ENCODE data around the gene APOA5.

DNA sequence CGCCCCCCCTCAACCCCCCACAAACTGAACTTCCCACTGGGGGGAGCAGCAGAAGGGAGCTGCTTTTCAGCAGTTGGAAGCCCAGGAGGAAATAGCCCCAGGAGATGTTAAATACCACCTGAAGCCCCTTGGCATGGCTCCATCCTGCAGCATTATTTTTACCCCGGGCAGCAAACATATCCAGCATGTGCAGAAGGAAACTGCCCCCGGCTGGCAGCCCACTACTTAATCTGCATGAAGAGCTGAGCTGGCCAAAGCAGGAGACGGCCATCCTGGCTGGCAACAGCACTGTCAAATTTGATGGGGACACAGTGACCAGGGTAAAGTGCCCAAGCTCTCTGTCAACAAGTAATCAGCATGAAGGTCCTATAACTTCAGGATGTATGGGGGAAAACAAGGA, 50.9 kb downstream of the APOA5 start:
- TF ChIP-seq TAF1 (IDR thresholded peaks at IDR 0.05; ENCODE audit: low read depth, low read length), result no peak
- TF ChIP-seq, protein P1, sequence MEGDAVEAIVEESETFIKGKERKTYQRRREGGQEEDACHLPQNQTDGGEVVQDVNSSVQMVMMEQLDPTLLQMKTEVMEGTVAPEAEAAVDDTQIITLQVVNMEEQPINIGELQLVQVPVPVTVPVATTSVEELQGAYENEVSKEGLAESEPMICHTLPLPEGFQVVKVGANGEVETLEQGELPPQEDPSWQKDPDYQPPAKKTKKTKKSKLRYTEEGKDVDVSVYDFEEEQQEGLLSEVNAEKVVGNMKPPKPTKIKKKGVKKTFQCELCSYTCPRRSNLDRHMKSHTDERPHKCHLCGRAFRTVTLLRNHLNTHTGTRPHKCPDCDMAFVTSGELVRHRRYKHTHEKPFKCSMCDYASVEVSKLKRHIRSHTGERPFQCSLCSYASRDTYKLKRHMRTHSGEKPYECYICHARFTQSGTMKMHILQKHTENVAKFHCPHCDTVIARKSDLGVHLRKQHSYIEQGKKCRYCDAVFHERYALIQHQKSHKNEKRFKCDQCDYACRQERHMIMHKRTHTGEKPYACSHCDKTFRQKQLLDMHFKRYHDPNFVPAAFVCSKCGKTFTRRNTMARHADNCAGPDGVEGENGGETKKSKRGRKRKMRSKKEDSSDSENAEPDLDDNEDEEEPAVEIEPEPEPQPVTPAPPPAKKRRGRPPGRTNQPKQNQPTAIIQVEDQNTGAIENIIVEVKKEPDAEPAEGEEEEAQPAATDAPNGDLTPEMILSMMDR (IDR thresholded peaks at IDR 0.05; ENCODE audit: control extremely low read depth in 1 of 3, insufficient read depth in 1 of 3, low read depth in 1 of 3, low read length in 3 of 3), result no peak
- TF ChIP-seq KDM1A (IDR thresholded peaks at IDR 0.05; ENCODE audit: borderline replicate concordance, low read length), result no peak
- no peak for TF ChIP-seq MAFK (IDR thresholded peaks at IDR 0.05; ENCODE audit: low read depth, low read length)
- no peak for TF ChIP-seq EP300 (IDR thresholded peaks at IDR 0.05; ENCODE audit: borderline replicate concordance in 1 of 2, low read depth in 2 of 2, low read length in 2 of 2)
- TF ChIP-seq FOSL1 (IDR thresholded peaks at IDR 0.05; ENCODE audit: insufficient read depth, low read depth, low read length), result no peak
- no peak for TF ChIP-seq TEAD4 (IDR thresholded peaks at IDR 0.05; ENCODE audit: low read depth, low read length)

Measured in H1 (cell line).